OCI-LY7 (cell line): ENCODE data around the gene RHOA.

Experiments
- EZH2phosphoT487 ChIP-seq: fragments of 200-600 bp; sonication (generic); IDR thresholded peaks from 2 replicates; pipeline ENCODE4 v1.6.1; 2018; ENCODE audit warnings: low read depth, borderline replicate concordance, mild to moderate bottlenecking, mixed run types, antibody characterized with exemption, low read length, moderate library complexity, mixed read lengths
- TF ChIP-seq, protein P1 (sequence below): fragments of 200-600 bp; sonication (generic); conservative IDR thresholded peaks from 2 replicates; pipeline ENCODE4 v1.5.1; 2014; ENCODE audit warnings: mild to moderate bottlenecking, antibody characterized with exemption, low read length, moderate library complexity, mixed read lengths

DNA sequence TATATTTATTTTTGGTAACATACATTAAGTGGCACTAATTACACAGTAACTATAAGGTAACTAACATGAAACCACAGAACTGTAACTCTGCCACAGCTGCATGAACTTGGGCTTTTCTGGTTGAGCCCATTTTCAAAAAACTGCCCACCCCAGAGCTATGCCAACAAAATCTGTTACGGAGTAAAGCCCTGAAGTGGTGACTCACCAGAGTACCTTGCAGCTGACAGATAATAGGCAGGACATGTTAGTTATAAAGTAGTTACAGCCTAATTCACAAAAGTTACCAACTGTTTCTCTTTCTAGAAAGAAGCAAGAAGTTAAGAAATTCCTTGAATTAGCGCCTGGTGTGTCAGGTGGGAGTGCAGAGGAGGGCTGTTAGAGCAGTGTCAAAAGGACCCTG is 52.2 kb downstream of the RHOA start:
- TF ChIP-seq, protein P1, sequence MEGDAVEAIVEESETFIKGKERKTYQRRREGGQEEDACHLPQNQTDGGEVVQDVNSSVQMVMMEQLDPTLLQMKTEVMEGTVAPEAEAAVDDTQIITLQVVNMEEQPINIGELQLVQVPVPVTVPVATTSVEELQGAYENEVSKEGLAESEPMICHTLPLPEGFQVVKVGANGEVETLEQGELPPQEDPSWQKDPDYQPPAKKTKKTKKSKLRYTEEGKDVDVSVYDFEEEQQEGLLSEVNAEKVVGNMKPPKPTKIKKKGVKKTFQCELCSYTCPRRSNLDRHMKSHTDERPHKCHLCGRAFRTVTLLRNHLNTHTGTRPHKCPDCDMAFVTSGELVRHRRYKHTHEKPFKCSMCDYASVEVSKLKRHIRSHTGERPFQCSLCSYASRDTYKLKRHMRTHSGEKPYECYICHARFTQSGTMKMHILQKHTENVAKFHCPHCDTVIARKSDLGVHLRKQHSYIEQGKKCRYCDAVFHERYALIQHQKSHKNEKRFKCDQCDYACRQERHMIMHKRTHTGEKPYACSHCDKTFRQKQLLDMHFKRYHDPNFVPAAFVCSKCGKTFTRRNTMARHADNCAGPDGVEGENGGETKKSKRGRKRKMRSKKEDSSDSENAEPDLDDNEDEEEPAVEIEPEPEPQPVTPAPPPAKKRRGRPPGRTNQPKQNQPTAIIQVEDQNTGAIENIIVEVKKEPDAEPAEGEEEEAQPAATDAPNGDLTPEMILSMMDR, result no peak
- no peak for TF ChIP-seq EZH2phosphoT487
